HPDE6-E6E7 (cell line): ENCODE data around the gene KLHDC4.
A peak's percentile ranks its signal among the peaks of the same experiment; 100 is the strongest.
"Not testable (repeated sequence)": the region's sequence is repeated elsewhere in the genome, so short reads cannot be mapped to it uniquely, and the experiment has no call there.

Experiments
- DNase-seq: peaks from one replicate; pipeline ENCODE4 v3.0.0; 2011; ENCODE audit warnings: missing footprints; ENCODE audit errors: extremely low spot score

The KLHDC4 gene

GRCh38 chr16:87788730-87789436 is 23.1 kb upstream of the KLHDC4 start:
- DNase-seq, result not testable (repeated sequence)

- DNase-seq, result not testable (repeated sequence)
Measured at GRCh38 chr16:87787451-87788091, 21.8 kb upstream of the KLHDC4 start.

- DNase-seq, result no peak
Measured at GRCh38 chr16:87784812-87785211, 19.0 kb upstream of the KLHDC4 start.

- no peak for DNase-seq
Measured at GRCh38 chr16:87782033-87782432, 16.2 kb upstream of the KLHDC4 start.

GRCh38 chr16:87780385-87780989 is 14.7 kb upstream of the KLHDC4 start:
- DNase-seq, result no peak

- peak; percentile 75 for DNase-seq
Measured at GRCh38 chr16:87778830-87779579, 13.2 kb upstream of the KLHDC4 start.

- no peak for DNase-seq
Measured at GRCh38 chr16:87778476-87778829, 12.7 kb upstream of the KLHDC4 start.

- DNase-seq, result not testable (repeated sequence)
Measured at GRCh38 chr16:87773836-87774235, 8.1 kb upstream of the KLHDC4 start.

- not testable (repeated sequence) for DNase-seq
Measured at GRCh38 chr16:87767456-87767855, 1.7 kb upstream of the KLHDC4 start.

- no peak for DNase-seq
Measured at GRCh38 chr16:87766485-87766797, 655 bp upstream of the KLHDC4 start.

GRCh38 chr16:87765473-87765775 is 362 bp downstream of the KLHDC4 start:
- no peak for DNase-seq

GRCh38 chr16:87764600-87765472 is 950 bp downstream of the KLHDC4 start:
- no peak for DNase-seq

- DNase-seq, result no peak
Measured at GRCh38 chr16:87762620-87763019, 3.2 kb downstream of the KLHDC4 start.

- no peak for DNase-seq
Measured at GRCh38 chr16:87762071-87762571, 3.7 kb downstream of the KLHDC4 start.

GRCh38 chr16:87761060-87761459 is 4.7 kb downstream of the KLHDC4 start:
- no peak for DNase-seq

- no peak for DNase-seq
Measured at GRCh38 chr16:87757841-87758426, 7.9 kb downstream of the KLHDC4 start.

GRCh38 chr16:87754535-87754934 is 11.3 kb downstream of the KLHDC4 start:
- DNase-seq, result no peak

GRCh38 chr16:87747626-87748414 is 18.0 kb downstream of the KLHDC4 start:
- no peak for DNase-seq

GRCh38 chr16:87746178-87746577 is 19.6 kb downstream of the KLHDC4 start:
- DNase-seq, result no peak

GRCh38 chr16:87744750-87745514 is 20.9 kb downstream of the KLHDC4 start:
- DNase-seq, result no peak
